AG04450 (cell line): ENCODE data around the gene ZFP28. TPM values are rescaled to one million over a fixed set of nuclear protein-coding genes. Genes with fewer than 3 reads are reported as not detected.

Experiments
- CTCF ChIA-PET: fragments of 300-600, 350-600 bp; formaldehyde crosslinking; extraction: SDS; loops from one replicate; lab custom pipeline; 2022; ENCODE audit warnings: antibody characterized with exemption, inconsistent platforms; lab: Charles Lee
- POLR2A ChIA-PET: fragments of 350-600 bp; formaldehyde crosslinking; extraction: SDS; loops from one replicate; lab custom pipeline; 2021; ENCODE audit warnings: antibody characterized with exemption, inconsistent platforms; lab: Yijun Ruan, JAX
- DNase-seq: peaks from one replicate; pipeline ENCODE4 v3.0.0-alpha.2; 2011; ENCODE audit warnings: low read depth, low spot score
- H3K27ac ChIP-seq: one replicate; pipeline ENCODE4 v1.5.1; 2012; ENCODE audit warnings: low read depth, low read length, control low read depth
- H3K27me3 ChIP-seq: one replicate; pipeline ENCODE4 v1.6.0; 2012; ENCODE audit warnings: low read length; ENCODE audit not compliant: control insufficient read depth, insufficient read depth
- H3K4me3 ChIP-seq: 2 replicates; pipeline ENCODE4 v1.5.1; 2011; ENCODE audit warnings: mild to moderate bottlenecking, low read depth, low read length, control low read depth
- H3K9me3 ChIP-seq: 2 replicates; pipeline ENCODE4 v1.5.1; 2012; ENCODE audit warnings: low read length; ENCODE audit not compliant: control insufficient read depth, insufficient read depth
- CTCF ChIP-seq: IDR thresholded peaks from 2 replicates; pipeline ENCODE4 v1.5.1; 2011; ENCODE audit warnings: low read depth, low read length, control low read depth, inconsistent platforms
- polyA plus RNA-seq: library from polyadenylated mRNA; depleted of rRNA; stranded (reverse); fragments of >200 nt; gene quantifications from 2 replicates; pipeline ENCODE4 v1.2.3, GENCODE V29; 2011

ZFP28 gene
- polyA plus RNA-seq, 1 experiment: 6.5 TPM

- ChIA-PET POLR2A (interaction anchor here (1.0 kb wide), 1 partner anchor 116 kb away, joined by 11 read pairs; no protein-coding TSS in a partner anchor), CTCF (no interaction called here)
- no peak for TF ChIP-seq CTCF
- Histone ChIP-seq H3K27ac (no peak overlapping the region), H3K27me3 (no peaks in the 10 kb centered on the region), H3K4me3 (peak overlapping the region; percentile 92), H3K9me3 (peaks cover 35% of the 10 kb centered on the region)
- no peak for DNase-seq
These were observed 55.7 kb downstream of the ZFP28 start for GRCh38 chr19:56594446-56594782.

- H3K27ac ChIP-seq: no peak within 1 kb of the TSS
- ChIA-PET POLR2A (interaction anchor here (0.6 to 1.3 kb wide), 6 partner anchors 57 to 1406 kb away, joined by 3 to 11 read pairs (median 6); partner anchors contain the start of gene ZNF583), CTCF (interaction anchor here (0.8 kb wide), 1 partner anchor 15 kb away, joined by 8 read pairs; no protein-coding TSS in a partner anchor)
- TF ChIP-seq CTCF: no peak
- H3K9me3 ChIP-seq: peaks cover 34% of the 10 kb centered on the region
- DNase-seq: peak; percentile 62
- no peaks in the 10 kb centered on the region for H3K27me3 ChIP-seq
- H3K4me3 ChIP-seq: peak within 1 kb of the TSS; percentile 92
These were observed 56.2 kb downstream of the ZFP28 start, which contains the start of gene ZNF71 for GRCh38 chr19:56594783-56595547. TSS of gene ZNF71 (plus strand) at chr19:56595302. CDS start at chr19:56601559, 6,257 bp downstream.

GRCh38 chr19:56595548-56595899 lies 56.8 kb downstream of the ZFP28 start:
- Histone ChIP-seq H3K27ac (no peak overlapping the region), H3K9me3 (peaks cover 28% of the 10 kb centered on the region), H3K27me3 (no peaks in the 10 kb centered on the region), H3K4me3 (peak overlapping the region; percentile 92)
- ChIA-PET CTCF (interaction anchor here (0.8 kb wide), 1 partner anchor 16 kb away, joined by 8 read pairs; no protein-coding TSS in a partner anchor), POLR2A (interaction anchor here (0.6 to 1.3 kb wide), 5 partner anchors 57 to 1405 kb away, joined by 3 to 11 read pairs (median 7); partner anchors contain the start of gene ZNF583)
- TF ChIP-seq CTCF: no peak
- DNase-seq: no peak

GRCh38 chr19:56596676-56597075 lies 57.9 kb downstream of the ZFP28 start:
- H3K27ac ChIP-seq: no peak overlapping the region
- H3K4me3 ChIP-seq: no peak overlapping the region
- TF ChIP-seq CTCF: no peak
- POLR2A ChIA-PET: no interaction called here
- CTCF ChIA-PET: no interaction called here
- no peaks in the 10 kb centered on the region for H3K27me3 ChIP-seq
- DNase-seq: no peak
- H3K9me3 ChIP-seq: peaks cover 40% of the 10 kb centered on the region

- H3K27ac ChIP-seq: no peak overlapping the region
These were observed 58.9 kb downstream of the ZFP28 start for GRCh38 chr19:56597696-56598095.

More at GRCh38 chr19:56597696-56598095, 58.9 kb downstream of the ZFP28 start:
- H3K9me3 ChIP-seq: peaks cover 41% of the 10 kb centered on the region
- no peak for DNase-seq
- H3K27me3 ChIP-seq: no peaks in the 10 kb centered on the region
- ChIA-PET CTCF (no interaction called here), POLR2A (no interaction called here)
- no peak for TF ChIP-seq CTCF
- no peak overlapping the region for H3K4me3 ChIP-seq
